NCI-H1930 (cell line): ENCODE measurements around the gene YWHAE.
"Not testable (repeated sequence)": the region's sequence is repeated elsewhere in the genome, so short reads cannot be mapped to it uniquely, and the experiment has no call there.

Source experiments
- DNase-seq, 2 experiments: peaks; one replicate each; lab custom pipeline; 2025; lab: John Stamatoyannopoulos, UW

Gene YWHAE

DNA sequence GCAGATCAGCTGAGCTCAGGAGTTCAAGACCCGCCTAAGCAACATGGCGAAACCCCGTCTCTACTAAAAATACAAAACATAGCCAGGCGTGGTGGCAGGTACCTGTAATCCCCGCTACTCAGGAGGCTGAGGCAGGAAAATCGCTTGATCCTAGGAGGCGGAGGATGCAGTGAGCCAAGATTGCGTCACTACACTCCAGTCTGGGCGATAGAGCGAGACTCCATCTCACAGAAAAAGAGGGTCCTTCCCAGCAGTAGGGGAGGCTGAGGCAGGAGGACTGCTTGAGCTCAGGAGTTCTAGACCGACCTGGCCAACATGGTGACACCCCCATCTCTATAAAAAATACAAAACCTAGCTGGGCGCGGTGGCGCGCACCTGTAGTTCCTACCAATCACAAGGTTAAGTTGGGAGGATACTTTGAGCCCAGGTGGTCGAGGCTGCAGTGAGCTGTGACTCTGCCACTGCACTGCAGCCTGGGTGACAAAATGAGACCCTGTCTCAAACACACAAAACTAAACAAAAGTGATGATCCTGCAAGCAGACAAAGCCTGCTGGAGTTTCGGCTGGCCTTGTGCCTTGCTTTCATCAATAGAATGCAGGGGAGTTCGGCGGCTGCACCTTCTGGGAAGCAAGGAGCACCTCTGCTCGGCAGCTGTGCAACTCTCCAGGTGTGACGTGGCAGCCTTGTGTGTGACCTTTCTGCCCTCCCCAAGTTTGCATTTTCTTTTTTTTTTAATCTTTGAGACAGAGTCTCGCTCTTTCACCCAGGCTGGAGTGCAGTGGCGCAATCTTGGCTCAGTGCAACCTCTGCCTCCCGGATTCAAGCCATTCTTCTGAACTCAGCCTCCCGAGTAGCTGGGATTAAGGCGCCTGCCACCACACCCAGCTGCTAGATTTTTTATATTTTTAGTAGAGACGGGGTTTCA, 12.4 kb upstream of the YWHAE start:
- DNase-seq = no peak

DNA sequence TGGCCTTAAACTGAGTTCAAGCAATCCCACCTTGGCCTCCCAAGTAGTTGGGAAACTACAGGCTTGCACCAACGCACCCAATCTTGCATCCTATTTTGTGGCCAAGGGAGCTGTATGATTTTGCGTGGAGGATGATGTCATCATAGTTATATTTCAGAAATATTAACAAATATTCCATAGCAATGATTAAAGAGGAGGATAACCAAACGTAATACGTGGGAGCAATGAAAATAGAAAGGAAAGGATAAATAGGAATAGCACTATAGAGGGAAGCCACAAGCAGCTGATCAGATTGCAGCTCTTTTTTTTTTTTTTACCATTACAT, 2.2 kb upstream of the YWHAE start:
- no peak for DNase-seq

DNA sequence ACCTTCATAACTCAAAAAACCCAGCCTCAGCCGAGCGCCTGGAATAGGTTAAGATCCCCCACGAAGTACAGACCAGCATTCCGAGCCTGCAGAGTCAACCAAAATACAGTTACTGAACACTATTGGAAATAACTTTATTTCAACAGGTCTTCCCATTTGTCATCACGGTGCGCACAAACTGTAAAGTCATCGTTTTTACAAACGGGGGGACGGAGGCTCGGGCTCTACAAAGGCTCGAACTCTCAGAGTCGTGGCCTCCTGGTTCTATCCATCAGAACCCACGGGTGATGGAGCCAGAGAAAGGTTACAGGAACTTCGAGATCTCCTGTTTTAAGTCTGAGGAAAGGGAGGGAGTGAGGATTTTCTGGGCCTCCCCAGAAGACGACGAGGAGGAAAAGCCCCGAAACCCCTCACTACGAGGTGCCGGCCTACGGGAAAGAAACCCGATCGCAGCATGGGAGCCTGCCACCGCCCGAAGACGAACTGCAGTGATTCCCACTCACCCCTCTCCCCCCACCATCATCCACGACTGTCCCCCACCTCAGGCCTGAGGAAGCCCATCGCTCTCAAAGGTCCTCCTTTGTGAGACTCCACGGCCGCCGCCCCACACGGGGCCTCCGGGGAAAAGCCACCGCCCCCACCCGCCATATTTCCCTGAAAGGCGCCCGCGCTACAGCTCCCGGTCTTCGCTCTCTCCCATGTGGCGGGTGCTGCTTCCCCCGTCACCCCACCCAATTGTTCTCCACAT, 917 bp downstream of the YWHAE start:
- no peak for DNase-seq

DNA sequence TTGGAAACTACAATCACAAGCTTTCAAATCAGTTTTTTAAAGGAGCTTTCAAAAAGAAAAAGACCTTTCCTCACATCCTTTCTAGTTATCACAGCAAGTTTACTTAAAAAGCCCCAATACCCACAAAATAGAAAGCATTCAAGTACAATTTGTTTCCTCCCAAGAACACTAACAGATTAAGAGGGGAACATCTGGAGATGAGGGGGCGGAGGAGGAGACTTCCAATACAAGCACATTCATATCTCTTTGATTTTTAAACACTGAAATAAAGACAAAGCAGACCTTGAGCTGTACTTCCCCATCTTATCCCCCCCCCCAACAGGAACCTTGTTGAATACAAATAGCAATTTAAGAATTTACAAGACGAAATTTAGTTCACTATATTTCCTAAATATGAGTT, 2.0 kb downstream of the YWHAE start:
- no peak for DNase-seq

DNA sequence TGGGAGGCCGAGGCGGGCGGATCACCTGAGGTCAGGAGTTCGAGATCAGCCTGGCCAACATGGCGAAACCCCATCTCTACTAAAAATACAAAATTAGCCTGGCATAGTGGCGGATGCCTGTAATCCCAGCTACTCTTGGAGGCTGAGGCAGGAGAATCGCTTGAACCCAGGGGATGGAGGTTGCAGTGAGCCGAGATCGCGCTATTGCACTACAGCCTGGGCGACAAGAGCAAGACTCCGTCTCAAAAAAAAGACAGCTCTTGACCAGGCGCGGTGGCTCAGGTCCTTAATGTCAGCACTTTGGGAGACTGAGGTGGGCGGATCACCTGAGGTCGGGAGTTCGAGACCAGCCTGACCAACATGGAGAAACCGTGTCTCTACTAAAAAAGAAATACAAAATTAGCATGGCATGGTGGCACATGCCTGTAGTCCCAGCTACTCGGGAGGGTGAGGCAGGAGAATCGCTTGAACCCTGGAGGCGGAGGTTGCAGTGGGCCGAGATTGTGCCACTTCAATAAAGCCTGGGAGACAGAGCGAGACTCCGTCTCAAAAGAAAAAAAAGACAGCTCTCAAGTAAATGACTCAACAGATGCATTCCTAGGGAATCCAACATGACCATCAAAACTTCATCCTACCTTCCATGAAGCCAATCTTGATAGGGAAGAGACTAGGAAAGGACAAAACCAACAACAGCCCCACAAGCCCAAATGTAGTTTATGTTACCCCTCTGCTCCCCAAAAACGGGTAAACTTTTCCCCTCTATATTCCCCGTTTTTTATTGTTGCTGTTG, 4.0 kb downstream of the YWHAE start:
- not testable (repeated sequence) for DNase-seq

DNA sequence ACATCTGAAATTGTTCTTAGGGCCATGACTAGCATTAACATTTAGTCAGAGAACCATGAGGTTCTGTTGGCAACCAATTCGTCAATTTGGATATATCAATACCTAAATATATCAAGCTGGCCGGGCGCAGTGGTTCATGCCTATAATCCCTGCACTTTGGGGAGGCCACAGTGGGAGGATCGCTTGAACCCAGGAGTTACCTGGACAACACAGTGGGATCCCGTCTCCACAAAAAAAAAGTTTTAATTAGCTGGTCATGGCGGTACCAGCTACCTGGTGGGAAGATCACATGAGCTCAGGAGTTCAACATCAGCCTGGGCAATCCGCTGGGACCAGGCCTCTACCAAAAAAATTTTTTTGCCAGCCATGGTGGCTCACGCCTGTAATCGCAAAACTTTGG, 8.4 kb downstream of the YWHAE start:
- no peak for DNase-seq

DNA sequence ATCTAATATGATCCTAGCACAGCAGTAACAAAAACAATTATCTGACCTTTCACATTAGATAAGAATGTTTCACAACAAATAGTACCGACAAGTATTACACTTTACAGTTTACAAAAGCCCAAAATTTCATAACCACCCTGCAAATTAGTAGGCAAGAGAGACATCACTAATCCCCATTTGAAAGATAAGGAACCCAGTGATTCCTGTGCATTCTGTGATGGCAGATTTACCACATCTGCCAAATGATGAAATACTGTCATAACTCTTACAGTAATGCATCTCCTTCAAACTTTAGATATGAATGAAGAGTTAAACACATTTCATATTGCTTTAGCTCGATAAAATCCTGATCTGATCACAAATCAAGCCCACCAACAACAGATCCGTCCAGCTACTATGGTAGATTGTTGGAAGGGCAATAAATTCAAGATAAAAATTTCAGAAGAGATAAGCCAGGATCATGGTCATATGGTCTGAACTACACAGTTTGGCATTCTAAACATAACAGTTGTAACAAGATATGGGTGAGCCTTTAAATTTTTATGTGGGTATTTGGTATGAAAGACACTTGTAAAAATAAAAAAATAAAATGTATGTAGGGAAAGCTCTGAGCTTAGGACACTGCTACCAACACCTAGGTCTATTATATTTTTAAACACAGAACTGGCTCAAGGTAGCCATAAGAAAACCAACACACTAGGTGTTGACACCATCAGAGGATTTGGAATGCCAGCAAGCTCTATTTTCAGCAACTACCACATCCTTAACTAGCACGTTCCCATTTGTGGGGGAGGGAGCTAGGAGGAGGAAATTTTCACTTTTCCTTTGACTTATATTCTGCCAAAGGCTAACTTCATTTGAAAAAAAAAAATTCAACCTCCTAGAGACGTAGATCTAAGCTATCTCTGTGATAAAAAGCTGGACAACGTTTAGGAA, 9.3 kb downstream of the YWHAE start:
- no peak for DNase-seq

DNA sequence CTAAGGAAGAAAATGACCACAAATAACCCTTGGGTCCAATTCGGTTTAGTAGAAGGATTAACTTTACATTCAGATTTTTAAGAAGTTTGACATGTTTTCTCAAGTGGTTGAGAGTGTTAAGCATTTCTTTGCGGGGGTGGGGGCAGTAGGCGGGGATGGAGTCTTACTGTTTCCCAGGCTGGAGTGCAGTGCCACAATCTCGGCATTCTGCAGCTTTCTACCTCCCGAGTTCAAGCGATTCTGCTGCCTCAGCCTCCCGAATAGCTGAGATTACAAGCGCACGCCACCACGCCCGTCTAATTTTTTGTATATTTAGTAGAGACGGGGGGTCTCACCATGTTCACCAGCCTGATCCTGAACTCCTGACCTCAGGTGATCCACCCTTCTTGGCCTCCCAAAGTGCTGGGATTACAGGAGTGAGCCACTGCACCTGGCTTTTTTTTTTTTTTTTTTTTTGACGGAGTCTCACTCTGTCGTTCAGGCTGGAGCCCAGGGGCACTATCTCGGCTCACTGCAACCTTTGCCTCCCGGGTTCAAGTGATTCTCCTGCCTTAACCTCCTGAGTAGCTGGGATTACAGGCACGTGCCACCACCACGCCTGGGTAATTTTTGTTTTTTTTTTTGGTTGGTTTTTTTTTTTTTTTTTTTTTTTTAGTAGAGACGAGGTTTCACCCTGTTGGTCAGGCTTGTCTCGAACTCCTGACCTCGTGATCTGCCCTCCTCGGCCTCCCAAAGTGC, 12.4 kb downstream of the YWHAE start:
- not testable (repeated sequence) for DNase-seq

DNA sequence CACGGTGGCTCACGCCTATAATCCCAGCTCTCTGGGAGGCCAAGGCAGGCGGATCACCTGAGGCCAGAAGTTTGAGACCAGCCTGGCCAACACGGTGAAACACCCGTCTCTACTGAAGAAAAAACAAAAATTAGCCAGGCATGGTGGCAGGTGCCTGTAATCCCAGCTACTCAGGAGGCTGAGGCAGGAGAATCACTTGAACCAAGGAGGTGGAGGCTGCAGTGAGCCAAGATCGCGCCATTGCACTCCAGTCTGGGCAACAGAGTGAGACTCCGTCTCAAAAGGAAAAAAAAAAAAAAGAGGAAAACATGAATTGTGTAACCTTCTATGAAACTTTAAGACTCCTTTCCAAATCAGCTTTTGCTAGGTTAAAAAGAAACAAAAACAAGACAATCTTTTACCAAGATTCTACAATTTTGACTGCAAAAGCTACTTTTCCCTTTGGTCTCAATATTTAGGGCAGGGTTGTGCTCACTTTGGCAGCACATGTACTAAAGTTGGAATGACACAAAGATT, 13.3 kb downstream of the YWHAE start:
- not testable (repeated sequence) for DNase-seq

DNA sequence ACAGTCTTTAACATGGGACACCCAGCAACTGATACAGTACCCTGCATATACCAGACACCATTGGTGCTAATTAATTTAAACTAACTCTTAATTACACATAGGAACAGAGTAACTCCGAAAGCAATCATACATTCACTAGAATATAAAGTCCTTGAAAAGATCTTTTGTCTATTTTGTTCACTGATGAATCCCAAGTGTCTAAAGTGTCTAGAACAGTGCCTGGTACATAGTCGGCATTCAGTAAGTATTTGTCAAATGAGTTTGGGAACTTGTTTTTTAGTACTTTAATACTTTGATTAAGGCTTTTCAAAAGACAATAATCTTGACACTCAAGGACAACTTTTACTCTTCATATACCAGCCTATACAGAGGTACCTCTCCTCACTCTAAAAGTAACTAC, 13.8 kb downstream of the YWHAE start:
- no peak for DNase-seq

DNA sequence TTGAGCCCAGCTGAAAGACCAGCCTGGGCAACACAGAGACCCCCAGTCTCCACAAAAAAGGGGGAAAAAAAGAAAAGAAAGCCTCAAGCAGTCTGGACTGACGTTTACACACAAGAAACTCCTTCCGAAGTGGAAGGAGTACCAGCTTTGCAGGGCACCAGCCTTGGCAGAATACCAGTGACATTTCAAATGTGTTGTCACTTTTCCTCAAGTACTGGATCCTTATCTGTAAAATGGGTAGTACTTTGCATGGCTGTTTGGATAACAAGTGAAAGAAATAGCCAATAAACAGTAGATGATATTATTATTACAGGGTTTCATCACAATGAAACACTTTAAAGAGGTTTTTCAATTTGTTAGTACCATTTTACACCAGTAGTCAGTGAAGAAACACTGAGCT, 14.2 kb downstream of the YWHAE start:
- DNase-seq = no peak

DNA sequence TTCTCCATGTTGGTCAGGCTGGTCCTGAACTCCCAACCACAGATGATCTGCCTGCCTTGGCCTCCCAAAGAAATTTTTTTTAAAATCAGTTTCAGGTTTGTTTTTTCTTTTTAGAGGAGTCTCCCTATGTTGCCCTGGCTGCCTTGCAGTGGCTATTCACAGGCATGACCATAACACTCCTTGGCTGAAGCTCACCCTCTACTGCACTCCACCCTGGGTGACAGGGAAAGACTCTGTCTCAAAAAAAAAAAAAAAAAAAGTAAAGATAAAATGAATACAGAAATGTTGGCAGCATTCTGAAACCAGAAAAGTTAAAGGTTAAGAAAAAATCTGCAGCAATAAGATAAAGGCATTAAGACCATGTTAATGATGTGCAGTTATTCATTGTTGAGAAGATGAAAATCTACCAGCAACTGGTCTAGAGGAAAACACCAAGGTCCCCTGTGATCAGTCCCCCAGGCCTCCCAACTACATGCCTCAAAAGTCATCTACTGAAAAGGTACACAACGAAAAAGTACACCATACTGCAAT, 15.1 kb downstream of the YWHAE start:
- no peak for DNase-seq

DNA sequence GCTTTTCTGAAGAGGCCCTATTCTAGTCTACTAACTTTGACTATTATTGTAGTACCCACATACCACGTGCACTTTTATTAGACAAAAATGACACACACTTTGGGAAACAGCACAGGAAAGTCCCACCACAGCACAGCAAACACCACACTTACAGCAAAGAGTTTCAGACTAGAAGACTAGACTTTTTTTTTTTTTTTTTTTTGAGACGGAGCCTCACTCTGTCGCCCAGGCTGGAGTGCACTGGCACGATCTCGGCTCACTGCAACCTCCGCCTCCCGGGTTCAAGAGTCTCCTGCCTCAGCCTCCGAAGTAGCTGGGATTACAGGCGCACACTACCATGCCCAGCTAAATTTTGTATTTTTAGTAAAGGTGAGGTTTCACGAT, 20.1 kb downstream of the YWHAE start:
- no peak for DNase-seq

DNA sequence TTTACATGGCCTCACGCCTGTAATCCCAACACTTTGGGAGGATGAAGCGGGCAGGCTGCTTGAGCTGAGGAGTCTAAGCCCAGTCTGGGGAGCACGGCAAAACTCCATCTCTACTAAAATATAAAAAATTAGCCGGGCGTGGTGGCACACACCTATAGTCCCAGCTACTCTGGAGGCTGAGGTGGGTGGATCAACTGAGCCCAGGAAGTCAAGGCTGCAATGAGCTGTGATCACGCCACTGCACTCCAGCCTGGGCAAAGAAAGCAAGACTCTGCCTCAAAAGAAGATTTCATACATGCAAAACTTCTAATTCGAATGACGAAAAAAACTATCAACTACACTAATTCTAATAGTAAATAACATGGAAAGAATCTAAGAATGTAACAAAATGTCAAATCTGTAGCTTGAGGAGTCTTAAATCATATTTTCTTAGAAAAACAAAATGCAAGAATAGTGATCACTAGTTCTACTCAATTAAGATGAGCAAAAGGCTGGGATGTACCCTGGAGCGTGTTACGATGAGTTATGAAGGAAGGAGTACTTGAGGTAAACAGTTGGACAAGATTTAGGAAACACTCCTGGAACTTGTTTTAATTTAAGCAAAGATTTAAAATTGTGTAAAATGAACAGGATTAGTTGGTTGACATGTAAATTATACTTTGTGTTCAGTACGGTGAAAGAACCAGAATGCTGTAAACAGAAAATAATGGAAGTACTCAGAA, 20.7 kb downstream of the YWHAE start:
- no peak for DNase-seq

DNA sequence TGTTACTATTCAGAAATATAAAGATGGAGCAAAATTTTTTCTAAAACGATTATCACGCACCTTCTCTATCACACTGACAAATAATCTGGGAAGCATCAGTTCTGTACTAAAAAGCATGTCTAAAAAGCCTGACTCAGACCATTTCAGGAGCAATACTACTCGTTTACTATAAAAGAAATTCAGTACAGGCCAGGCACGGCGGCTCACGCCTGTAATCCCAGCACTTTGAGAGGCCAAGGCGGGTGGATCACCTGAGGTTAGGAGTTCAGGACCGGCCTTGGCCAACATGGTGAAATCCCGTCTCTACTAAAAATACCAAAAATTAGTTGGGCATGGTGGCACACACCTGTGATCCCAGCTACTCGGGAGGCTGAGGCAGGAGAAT, 21.6 kb downstream of the YWHAE start:
- DNase-seq = not testable (repeated sequence)

DNA sequence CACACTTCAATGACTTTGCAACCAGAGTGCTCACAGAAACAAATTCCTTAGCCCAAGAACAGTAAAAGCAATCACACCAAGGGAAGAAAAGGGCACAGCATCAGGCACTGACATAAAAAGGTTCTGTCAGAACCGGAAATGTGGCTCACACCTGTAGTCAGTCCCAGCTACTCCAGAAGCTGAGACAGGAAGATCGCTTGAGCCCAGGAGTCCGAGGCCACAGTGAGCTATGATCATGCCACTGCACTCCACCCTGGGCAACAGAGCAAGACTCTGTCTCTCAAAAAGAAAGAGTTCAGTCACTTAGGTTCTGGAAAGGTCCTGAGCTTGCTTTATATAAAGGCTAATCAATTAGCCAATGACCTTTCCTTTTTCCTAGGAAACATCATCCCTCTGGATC, 22.7 kb downstream of the YWHAE start:
- DNase-seq = no peak

DNA sequence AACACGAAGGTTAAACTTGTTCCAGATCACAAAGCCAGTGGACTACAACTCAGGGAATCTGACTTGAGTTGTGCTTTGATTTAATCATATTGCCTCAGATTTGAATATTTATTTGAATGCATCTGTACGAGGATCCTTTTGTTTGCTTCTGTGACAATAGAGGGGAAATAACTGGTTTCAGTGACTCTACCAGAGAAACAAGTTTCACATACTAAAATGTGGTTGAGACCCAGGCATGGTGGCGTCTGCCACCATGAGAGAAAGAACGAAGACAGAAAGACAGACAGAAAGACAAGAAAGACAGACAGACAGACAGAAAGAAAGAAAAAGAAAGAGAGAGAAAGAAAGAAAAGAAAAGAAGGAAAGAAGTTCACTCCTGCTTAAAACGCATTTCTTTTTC, 24.0 kb downstream of the YWHAE start:
- no peak for DNase-seq

DNA sequence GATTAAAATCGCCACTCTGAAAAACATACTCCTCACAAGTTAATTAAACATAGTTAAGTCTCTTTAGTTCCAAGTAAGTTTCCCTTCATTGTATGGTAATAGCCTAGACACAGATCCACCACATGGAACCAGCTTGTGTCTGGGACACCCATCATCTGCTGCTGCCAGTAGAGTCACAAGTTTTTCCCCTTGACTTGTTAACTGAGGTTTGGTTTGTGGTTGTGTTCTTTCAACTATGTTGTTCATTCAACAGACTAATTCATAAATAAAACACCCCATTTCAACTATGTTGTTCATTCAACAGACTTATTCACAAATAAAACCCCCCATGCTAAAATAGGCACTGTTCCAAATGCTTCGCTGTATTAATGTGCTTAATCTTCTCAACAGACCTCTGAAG, 24.4 kb downstream of the YWHAE start:
- no peak for DNase-seq

DNA sequence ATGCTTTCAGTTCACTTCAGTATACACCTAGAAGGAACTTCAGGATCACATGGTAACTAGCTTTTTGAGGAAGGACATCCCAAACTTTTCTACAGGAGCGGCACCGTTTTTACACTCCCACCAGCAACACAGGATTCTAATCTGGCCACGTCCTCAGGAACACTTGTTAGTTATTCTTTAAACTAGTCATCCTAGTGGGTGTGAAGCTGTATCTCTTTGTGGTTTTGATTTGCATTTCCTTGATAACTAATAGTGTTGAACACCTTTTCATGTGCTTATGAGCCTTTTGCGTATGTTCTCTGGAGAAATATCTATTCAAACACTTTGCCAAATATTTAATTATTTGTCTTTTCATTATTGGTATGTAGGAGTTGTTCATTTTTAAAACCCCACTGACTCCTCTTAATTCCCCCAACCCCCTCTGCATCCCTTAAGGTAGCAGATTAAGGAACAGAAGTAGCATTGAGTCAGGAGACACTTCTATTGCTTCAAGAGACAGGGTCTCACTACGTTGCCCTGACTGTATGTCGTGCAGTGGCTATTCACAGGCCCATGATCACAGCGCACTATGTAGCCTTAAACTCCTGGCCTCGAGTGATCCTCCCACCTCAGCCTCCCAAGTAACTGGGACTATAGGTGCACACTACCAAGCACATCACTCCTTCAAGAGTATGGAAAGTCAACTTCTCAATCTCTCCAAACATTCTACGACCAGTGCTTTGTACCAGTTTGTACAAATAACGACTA, 25.4 kb downstream of the YWHAE start:
- DNase-seq = no peak
